IPS DF 6.9 (cell line): Measurements from ENCODE around the gene CHAF1B.

Source experiments
- DNase-seq: peaks from one replicate; pipeline ENCODE4 v3.0.0-alpha.2; 2013; ENCODE audit warnings: low read depth, low spot score
- H3K27ac ChIP-seq: one replicate; pipeline ENCODE4 v1.5.1; 2013; ENCODE audit warnings: low read length, control low read depth
- H3K27me3 ChIP-seq: 2 replicates; pipeline ENCODE4 v1.6.1; 2013; ENCODE audit warnings: mild to moderate bottlenecking, low read length; ENCODE audit not compliant: control insufficient read depth, insufficient read depth
- H3K36me3 ChIP-seq: 2 replicates; pipeline ENCODE4 v1.6.1; 2013; ENCODE audit warnings: low read length; ENCODE audit not compliant: control insufficient read depth, insufficient read depth
- H3K4me1 ChIP-seq: 2 replicates; pipeline ENCODE4 v1.6.1; 2013; ENCODE audit warnings: low read length; ENCODE audit not compliant: control insufficient read depth, insufficient read depth
- H3K4me3 ChIP-seq: 2 replicates; pipeline ENCODE4 v1.5.1; 2013; ENCODE audit warnings: mild to moderate bottlenecking, low read length
- H3K9me3 ChIP-seq: 2 replicates; pipeline ENCODE4 v1.6.1; 2013; ENCODE audit warnings: low read length, inconsistent platforms; ENCODE audit not compliant: control insufficient read depth, insufficient read depth
- WGBS: extraction: QIAGEN DNeasy Blood & Tissue Kit; methylation state at CpG from one replicate; pipeline ENCODE4 v1.1.7; 2013; ENCODE audit warnings: mixed read lengths, missing lambda C conversion rate; ENCODE audit not compliant: insufficient read length, insufficient coverage; 5-methylcytosine and 5-hydroxymethylcytosine counted together

Gene CHAF1B

DNA sequence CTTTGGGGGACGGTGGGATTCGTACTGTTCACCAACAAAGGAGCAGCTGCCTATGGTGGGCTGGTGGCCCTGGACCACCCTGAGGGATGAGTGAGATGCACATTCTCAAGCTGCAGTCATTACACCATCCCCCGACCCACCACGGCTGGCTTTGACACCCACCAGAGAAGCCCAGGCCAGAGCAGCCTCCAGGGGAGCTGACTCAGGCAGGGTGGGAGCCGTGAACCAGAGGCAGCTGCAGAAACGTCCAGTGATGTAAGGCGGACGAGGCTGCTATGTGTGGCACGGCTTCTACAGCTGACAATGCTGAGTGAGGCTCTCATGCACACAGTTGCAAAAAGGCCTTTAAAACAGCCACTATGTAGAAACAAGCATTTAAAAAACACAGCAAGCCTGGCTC, 40.1 kb downstream of the CHAF1B start:
- H3K4me1 ChIP-seq: 0 out of 2 replicates have a peak, but pooled peaks cover 1% of the 10 kb centered on the region
- DNase-seq: no peak
- no CpG with 5 or more reads among the region's 9 CpGs for WGBS

DNA sequence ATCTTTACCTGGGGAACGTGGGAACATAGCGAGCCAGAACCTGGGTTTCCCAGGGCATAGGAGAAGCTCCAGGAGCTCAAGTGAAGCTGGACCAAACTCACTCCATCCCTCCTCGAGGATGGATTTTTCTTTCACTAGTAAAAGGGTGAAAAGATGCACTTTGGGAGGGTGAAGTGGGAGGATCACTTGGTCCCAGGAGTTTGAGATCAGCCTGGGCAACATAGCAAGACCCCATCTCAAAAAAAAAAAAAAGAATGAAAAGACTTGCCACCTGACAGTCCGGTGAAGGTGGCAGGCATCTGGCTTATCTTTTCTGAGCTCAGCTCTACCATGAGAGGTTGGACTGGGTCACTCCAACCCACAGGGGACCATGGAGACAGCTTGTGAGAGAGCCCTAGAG, 42.3 kb downstream of the CHAF1B start:
- Histone ChIP-seq H3K36me3 (no peaks in the 10 kb centered on the region), H3K4me1 (0 out of 2 replicates have a peak, but pooled peaks cover 1% of the 10 kb centered on the region), H3K27ac (no peak overlapping the region), H3K27me3 (no peaks in the 10 kb centered on the region), H3K4me3 (no peak overlapping the region), H3K9me3 (no peaks in the 10 kb centered on the region)
- DNase-seq: no peak
- no CpG with 5 or more reads among the region's 4 CpGs for WGBS

More for the DNA sequence above, 40.1 kb downstream of the CHAF1B start:
- no peak overlapping the region for H3K27ac ChIP-seq
- no peak overlapping the region for H3K4me3 ChIP-seq
- no peaks in the 10 kb centered on the region for H3K9me3 ChIP-seq
- no peaks in the 10 kb centered on the region for H3K36me3 ChIP-seq
- H3K27me3 ChIP-seq: no peaks in the 10 kb centered on the region

GRCh38 chr21:36428761-36429432, 43.7 kb downstream of the CHAF1B start:
- no peak overlapping the region for H3K27ac ChIP-seq

DNA sequence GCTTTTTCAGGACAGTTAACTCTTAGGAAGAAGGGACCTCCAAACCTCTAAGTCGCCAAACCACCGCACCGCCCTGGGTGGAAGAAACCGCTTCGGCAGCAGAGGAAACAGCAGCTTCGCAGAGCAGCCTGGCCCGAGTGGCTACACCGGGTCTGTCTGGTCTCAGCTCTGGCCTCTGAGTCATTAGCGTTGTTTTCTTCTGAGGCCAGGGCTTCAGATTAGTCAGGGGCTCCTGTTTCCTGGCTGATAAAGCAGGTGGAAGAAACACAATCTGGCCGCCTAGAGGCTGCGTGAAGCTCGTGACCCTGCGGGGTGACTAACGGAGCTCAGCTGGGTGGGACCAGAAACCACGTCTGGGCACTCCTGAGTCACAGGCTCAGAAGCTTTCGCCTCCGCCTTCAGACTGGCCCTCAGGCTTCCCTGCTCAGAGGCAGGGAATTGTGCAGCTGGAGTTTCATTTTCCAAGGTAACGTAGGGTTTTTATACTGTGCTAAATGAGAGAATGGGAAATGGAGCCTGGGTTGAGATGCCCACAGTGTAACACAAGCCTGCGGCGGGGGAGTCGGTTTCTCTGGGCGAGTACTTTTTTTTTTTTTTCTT, 44.9 kb downstream of the CHAF1B start:
- Histone ChIP-seq H3K27me3 (no peaks in the 10 kb centered on the region), H3K4me1 (no peaks in the 10 kb centered on the region), H3K9me3 (no peaks in the 10 kb centered on the region), H3K4me3 (no peak overlapping the region), H3K27ac (no peak overlapping the region), H3K36me3 (no peaks in the 10 kb centered on the region)
- WGBS: no CpG with 5 or more reads among the region's 22 CpGs
- no peak for DNase-seq

More at GRCh38 chr21:36428761-36429432, 43.7 kb downstream of the CHAF1B start:
- DNase-seq: no peak
- no CpG with 5 or more reads among the region's 12 CpGs for WGBS
- H3K9me3 ChIP-seq: no peaks in the 10 kb centered on the region
- H3K27me3 ChIP-seq: no peaks in the 10 kb centered on the region
- no peak overlapping the region for H3K4me3 ChIP-seq
- no peaks in the 10 kb centered on the region for H3K4me1 ChIP-seq
- no peaks in the 10 kb centered on the region for H3K36me3 ChIP-seq

DNA sequence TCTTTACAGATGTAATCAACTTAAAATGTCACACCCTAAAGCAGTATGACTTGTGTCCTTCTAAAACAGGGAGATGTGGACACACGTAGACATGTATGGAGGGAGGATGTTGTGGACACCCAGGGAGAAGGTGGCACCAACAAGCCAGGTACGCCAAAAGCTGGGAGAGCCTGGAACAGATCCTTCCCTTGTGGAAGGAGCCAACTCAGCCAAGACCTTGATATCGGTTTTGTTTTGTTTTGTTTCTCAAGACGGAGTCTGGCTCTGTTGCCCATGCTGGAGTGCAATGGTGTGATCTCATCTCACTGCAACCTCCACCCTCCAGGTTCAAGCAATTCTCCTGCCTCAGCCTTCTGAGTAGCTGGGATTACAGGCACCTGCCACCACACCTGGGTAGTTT, 45.6 kb downstream of the CHAF1B start:
- Histone ChIP-seq H3K4me1 (no peaks in the 10 kb centered on the region), H3K27ac (no peak overlapping the region), H3K27me3 (no peaks in the 10 kb centered on the region), H3K4me3 (no peak overlapping the region), H3K36me3 (no peaks in the 10 kb centered on the region), H3K9me3 (no peaks in the 10 kb centered on the region)
- DNase-seq: no peak
- no CpG with 5 or more reads among the region's 4 CpGs for WGBS

DNA sequence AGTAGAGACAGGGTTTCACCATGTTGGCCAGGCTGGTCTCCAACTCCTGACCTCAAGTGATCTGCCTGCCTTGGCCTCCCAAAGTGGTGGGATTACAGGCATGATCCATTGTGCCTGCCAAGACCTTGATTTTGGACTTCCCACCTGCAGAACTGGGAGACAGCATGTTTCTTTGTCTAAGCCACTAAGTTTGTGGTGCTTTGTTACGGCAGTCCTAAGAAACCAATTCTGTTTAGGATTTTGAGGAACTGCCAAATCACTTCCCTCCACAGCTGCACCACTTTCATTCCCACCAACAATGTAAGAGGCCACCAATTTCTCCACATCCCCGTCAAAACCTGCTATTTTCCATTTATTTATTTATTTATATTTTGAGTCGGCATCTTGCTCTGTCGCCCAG, 46.1 kb downstream of the CHAF1B start:
- no peaks in the 10 kb centered on the region for H3K36me3 ChIP-seq
- DNase-seq: no peak
- no CpG with 5 or more reads among the region's 4 CpGs for WGBS
- H3K4me3 ChIP-seq: no peak overlapping the region
- no peaks in the 10 kb centered on the region for H3K4me1 ChIP-seq
- H3K27me3 ChIP-seq: no peaks in the 10 kb centered on the region
- H3K9me3 ChIP-seq: no peaks in the 10 kb centered on the region
- H3K27ac ChIP-seq: no peak overlapping the region

DNA sequence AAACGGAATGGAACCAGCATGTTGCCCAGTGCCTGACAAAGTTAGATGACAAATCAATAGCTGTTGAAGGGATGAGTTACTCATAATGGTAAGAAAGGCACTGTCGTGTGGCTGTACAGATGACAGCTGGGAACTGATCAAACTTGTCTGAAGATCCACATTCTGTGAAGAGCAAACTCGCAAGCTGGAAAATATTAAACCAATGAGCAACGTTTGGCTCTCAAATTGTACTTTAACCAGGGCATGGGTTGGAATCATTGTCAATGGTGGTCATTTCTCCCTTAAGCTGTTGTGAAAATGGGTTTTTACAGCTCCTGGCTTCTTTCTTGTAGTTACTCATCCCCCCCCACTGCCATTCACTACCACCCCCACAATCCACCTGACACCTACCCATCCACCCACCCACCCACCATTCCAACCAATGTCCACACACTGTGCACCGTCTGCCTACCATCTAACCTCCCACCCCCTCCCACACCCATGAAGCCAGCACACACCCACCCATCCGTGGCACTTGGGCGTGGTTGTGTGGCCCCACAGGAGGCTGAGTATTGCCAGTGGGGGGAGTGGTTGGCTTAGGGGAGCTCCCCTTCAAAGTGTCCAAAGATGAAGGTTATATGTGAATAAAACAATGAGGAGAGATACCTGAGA, 48.0 kb downstream of the CHAF1B start:
- H3K9me3 ChIP-seq: no peaks in the 10 kb centered on the region
- no peak overlapping the region for H3K4me3 ChIP-seq
- no peaks in the 10 kb centered on the region for H3K36me3 ChIP-seq
- no peak for DNase-seq
- H3K27ac ChIP-seq: no peak overlapping the region
- H3K27me3 ChIP-seq: no peaks in the 10 kb centered on the region
- WGBS: no CpG with 5 or more reads among the region's 7 CpGs
- no peaks in the 10 kb centered on the region for H3K4me1 ChIP-seq

DNA sequence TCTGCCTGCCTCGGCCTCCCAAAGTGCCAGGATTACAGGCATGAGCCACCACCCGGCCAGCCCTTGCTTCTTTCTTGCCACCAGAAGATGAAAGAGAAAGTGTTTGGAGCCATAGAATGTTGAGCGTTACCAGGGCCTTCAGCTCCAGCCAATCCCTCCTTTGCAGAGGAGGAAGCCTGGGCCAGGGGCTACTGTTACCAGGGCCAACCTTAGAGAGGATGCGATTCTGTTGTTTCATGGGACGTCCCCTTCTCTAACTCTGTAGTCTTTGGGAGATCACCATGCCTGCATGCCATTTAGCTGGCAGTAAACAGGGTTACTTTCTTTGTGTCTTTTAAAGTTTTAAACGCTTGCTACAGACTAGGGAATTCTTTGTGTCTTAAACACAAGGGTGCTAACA, 49.0 kb downstream of the CHAF1B start:
- Histone ChIP-seq H3K27ac (no peak overlapping the region), H3K4me3 (no peak overlapping the region), H3K36me3 (no peaks in the 10 kb centered on the region), H3K27me3 (no peaks in the 10 kb centered on the region), H3K4me1 (no peaks in the 10 kb centered on the region), H3K9me3 (no peaks in the 10 kb centered on the region)
- WGBS: no CpG with 5 or more reads among the region's 6 CpGs
- no peak for DNase-seq

- Histone ChIP-seq H3K4me1 (no peaks in the 10 kb centered on the region), H3K27ac (no peak overlapping the region), H3K27me3 (no peaks in the 10 kb centered on the region), H3K9me3 (no peaks in the 10 kb centered on the region), H3K4me3 (no peak overlapping the region), H3K36me3 (no peaks in the 10 kb centered on the region)
- no CpG with 5 or more reads among the region's 5 CpGs for WGBS
- no peak for DNase-seq
These were observed 51.9 kb downstream of the CHAF1B start for GRCh38 chr21:36436829-36437744.

DNA sequence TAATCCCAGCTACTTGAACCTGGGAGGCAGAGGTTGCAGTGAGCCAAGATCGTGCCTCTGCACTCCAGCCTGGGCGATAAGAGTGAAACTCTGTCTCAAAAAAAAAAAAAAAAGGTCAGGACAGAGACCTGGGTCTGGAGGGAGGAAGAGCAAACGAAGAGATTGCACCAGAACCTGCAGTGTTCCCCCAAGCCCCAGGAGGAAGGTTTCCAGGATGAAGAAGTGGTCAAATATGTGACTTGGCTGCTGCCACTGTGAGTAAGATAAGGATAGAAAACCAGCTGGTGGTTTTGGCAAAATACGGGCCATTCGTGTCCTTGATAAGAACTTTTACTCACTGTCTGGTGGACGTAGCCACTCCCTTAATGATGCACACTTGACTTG, 52.5 kb downstream of the CHAF1B start:
- Histone ChIP-seq H3K4me1 (no peaks in the 10 kb centered on the region), H3K9me3 (no peaks in the 10 kb centered on the region), H3K4me3 (no peak overlapping the region), H3K36me3 (no peaks in the 10 kb centered on the region), H3K27ac (no peak overlapping the region), H3K27me3 (no peaks in the 10 kb centered on the region)
- WGBS: no CpG with 5 or more reads among the region's 6 CpGs
- DNase-seq: no peak
